CD4-positive, alpha-beta T cell treated with Interleukin-17A for 1 hour (primary cell): ENCODE data around the gene COG8.

ENCODE experiments used
- DNase-seq: peaks from one replicate; pipeline ENCODE4 v3.0.0-alpha.2; 2020

Gene COG8

DNA sequence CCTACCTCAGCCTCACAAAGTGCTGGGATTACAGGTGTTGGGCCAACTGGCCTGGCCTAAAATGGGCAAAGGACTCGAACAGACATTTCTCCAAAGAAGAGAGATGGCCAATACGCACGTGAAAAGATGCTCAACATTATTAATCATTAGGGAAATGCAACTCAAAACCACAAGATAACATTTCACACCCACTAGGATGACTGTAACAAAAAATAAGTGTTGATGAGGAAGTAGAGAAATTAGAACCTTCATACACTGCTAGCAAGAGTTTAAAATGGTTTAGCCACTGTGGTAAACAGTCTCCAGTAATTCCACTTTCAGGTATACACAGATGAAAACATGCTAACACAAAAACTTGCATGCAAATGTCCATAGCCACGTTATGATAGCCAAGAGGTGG lies 6.6 kb upstream of the COG8 start:
- no peak for DNase-seq

DNA sequence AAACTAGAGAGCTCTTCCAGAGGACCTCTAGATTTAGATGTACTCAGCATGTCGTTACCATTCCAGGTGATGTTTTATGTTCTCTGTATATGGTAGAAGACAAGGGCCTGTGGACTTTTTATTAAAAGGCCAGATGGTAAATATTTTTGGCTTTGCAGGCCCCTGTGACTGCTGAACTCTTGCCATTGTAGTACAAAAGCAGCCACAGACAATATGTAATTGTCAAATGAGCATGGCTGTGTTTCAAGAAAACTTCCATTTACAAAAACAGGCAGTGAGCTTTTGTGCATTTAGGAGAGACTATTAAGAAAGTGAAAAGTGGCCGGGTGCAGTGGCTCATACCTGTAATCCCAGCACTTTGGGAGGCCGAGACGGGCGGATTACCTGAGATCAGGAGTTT lies 4.8 kb upstream of the COG8 start:
- no peak for DNase-seq

DNA sequence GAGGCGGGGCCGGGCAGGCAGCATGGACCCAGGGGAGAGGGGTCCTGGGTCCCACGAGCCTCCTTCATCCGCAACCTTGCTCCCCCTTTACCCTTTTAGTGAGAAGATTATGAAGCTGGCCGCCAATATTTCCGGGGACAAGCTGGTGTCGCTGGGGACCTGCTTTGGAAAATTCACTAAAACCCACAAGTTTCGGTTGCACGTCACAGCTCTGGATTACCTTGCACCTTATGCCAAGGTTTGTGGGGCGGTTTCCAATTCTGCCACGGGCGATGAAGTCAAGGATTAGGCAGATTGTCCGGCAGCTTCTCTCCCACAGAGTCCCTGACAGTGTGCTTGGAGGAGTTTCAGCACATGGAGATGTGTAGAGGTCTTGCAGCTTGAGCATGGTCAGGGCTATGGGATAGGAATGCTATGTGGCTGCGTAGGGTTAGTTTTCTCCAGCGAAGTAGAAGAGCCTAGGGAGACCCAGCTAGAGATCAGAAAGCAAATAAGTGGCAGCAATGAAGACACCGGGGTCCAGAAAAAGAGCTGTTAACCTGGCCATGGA lies 806 bp upstream of the COG8 start:
- no peak for DNase-seq

DNA sequence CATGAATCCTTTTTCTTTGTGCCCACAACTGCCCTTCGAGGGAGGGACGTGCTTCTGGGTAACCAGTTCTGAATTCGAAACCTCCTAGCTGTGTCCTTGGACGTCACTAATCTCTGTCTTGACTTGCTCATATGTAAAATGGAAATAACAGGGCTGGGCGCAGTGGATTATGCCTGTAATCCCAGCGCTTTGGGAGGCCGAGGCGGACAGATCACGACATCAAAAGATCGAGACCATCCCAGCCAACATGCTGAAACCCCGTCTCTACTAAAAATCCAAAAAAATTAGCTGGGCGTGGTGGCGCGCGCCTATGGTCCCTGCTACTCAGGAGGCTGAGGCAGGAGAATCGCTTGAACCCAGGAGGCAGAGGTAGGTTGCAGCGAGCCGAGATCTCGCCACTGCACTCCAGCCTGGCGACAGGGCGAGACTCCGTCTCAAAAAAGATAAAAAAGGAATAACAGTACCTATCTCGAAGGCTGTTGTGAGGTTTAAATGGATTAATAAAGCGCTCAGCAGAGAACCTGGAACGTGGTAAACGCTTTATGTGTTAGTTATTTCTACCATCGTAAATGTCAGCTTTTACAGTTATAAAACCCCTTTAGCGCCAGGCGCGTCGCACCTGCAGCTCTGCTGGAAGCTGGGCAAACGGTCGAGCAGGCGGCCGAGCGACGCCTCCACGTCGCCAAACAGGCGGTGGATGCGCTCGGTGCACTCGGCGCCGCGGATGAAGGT lies 641 bp downstream of the COG8 start:
- no peak for DNase-seq

DNA sequence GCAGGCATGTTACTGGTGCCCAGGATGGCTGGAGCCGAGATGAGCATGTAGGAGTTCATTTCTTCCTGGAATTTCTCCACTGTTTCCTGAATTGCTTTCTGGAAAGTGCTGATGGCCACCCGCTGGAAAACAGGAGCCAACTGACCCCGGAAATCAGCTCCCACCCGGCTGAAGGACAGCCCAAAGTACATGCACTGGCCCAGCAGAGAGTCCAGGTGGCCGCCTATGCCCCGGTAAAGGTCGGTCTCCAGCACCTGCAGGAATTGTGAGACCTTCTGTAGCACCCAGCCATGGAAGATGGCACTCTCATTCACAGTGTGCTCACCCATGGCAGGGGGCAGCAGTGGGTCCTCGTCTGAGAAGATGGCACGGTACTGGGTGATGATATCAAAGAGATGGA lies 4.7 kb downstream of the COG8 start:
- no peak for DNase-seq

DNA sequence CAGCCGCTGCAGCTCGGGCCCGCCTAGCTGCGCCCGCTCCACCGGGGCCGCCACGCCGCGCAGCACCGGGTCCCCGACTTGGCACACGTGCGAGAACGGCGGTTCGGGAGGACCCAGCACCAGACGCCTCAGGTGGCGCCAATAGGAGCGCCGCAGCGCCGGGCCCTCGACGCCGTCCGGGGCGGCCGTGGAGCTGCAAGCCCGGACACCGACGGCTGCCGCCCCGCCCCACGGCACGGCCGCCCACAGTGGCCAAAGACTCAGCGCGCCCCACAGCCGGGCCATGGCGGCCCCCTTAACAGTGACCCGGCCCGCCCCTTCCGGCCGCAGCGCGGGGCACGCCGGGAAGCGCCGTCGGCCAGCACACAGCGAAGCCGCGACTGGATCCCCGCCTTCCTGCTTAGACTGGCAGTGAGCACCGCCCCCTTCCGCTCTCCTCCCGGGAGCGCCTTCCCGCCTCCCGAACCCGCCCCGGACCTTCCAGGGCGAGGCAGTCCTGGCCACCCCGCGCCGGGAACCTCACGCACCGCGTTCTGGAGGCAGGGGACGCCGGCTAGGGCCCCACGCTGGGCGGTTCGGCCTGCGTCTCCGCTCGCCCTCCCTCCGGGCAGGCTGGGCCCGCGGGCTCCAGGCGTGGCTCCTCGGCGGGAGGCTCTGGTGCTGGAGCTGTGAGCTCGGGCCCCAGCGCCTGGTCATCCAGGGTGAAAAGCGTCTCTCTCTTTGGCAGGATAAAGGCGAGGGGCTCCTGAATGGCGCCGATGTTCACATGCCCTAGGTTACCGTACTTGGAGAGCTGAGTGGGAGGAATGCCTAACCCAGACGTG lies 8.9 kb downstream of the COG8 start, which contains the start of gene PDF:
Gene PDF, minus strand, starts transcription at position 303 of the 824 bp plus-strand sequence. Its CDS starts 18 bp downstream, at position 285.
- DNase-seq = peak; percentile 82

DNA sequence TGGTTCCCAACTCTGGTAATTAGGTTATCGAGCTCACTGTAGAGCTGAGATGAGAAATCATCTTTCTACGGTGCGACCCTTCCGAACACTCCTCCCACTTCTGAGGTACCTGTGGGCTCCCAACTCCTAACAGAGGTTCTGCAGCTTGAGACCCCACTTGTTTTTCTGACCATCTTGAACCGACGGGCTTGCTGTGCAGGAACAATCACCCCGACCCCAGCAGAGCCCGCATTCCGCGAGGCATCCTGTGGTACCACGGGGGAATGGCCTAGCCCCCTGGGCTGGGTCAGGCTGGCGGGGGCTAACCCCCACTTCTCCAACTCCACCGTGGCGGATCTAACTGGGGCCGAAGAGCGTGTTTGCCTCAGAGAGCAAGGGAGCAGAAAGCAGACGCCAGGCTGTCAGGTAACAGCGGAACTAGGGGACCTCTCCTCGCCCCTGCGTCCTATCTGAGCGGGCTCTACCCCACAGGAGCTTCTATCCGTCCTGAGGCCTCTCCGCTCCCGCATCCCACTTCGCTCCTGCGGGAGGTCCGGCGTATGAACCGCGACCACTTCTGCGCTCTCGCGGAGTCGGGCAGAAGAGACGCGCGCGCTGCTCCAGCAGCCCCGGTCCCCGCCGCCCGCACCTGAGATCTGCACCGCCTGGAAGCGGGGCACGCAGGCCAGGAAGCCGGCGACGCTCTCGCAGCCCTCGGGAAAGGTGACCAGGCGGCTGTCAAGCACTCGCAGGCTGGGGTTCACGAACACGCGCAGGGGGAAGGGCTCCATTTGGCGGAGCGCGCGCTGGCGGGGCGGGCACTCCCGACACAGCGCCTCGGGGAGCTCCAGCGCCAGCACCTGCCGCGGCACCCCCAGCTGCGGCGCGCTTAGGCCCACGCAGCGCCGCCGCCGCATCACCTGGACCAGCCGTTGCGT lies 9.7 kb downstream of the COG8 start:
- DNase-seq = no peak

DNA sequence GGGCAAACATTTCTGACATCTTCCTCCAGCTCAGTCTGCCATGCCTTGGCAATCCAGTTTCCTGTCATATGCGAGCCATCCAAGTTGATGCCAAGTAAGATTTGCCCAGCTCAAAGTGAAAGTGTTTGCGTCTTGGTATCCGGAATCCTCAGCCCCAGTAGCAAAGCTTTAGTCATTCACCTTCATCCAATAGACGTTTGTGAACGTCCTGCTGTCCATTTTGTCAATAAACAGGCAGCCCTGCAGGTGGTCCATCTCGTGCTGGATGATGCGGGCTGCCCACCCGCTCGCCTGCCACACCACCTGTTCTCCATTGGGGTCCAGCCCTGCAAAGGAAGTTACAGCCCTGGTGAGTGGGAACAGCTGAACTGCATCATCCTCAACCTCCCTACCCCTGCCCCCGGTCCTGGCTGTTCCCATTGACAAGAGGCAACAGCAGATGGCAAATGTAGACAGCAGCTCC lies 10.5 kb downstream of the COG8 start:
- no peak for DNase-seq

DNA sequence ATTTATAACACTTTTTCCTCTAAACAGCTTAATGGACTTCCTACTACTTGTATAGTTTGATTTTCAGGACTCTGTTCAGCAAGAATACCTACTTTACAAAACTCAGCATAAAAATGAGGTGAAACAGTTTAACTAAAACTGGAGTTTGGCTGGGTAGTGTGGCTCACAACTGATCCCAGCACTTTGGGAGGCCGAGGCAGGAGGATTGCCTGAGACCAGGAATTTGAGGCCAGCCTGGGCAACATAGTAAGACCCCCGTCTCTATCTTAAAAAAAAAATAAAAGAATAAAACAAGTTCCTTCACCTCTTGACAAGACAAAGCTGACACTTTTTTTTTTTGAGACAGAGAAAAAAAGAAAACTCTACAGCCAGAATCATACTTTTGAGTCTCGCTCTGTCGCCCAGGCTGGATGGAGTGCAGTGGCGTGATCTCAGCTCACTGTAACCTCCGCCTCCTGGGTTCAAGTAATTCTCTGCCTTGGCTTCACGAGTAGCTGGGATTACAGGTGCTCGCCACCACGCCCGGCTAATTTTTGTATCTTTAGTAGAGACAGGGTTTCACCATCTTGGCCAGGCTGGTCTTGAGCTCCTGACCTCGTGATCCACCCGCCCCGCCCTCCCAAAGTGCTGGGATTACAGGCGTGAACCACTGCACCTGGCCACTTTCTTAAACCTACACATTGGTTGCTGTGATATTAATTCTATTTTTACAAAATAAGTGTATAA lies 11.6 kb downstream of the COG8 start:
- no peak for DNase-seq

DNA sequence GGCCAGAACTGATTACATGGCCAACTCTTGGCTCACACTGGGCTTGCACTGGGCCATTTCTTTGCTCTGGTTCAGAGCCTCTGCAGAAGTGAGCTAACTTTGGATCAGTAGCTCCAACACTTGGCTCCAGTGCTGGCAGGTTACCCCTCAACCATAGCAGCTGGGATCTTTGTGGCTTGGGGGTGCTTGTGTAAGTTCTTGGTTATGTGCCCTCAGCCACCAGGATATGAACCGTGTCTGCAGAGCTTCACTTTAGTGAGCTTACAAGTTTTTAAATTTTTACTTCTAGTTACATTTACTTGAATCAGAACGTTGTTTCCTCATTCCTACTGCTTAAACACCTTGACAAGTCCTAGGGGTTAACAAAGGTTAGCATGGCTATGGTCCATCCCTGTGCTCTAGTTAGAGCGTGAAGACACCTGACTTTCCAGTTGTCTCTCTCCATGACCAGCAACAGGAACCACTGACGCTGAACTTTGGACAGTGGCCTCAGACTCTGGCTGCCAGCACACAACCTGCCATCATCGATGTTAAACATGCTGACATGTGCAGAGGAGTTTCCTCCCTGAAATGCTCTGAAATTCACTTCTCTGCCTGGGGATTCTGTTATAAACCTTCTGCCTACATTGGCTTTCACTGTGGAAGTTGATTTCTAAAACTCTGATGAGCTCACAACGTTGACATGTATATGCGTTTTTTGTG lies 13.0 kb downstream of the COG8 start:
- DNase-seq = no peak

DNA sequence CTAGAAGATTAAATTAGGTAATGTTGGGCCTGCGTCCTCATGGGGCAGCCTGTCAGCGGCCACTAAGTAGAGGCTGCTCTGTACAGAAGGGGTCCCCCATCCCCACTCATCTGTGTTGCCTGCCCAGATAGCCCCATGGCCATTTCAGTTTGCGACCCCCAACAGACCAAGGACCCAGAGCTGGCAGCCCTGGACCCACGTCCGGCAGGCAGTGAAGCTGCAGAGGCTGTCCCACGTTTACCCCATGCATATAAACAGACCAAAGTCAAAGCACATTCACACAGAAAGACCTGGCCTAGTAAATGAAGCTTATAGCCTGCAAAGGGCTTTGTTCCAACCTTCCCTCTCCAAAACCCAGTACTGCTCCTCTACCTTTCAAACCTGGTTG lies 13.6 kb downstream of the COG8 start:
- DNase-seq = no peak

DNA sequence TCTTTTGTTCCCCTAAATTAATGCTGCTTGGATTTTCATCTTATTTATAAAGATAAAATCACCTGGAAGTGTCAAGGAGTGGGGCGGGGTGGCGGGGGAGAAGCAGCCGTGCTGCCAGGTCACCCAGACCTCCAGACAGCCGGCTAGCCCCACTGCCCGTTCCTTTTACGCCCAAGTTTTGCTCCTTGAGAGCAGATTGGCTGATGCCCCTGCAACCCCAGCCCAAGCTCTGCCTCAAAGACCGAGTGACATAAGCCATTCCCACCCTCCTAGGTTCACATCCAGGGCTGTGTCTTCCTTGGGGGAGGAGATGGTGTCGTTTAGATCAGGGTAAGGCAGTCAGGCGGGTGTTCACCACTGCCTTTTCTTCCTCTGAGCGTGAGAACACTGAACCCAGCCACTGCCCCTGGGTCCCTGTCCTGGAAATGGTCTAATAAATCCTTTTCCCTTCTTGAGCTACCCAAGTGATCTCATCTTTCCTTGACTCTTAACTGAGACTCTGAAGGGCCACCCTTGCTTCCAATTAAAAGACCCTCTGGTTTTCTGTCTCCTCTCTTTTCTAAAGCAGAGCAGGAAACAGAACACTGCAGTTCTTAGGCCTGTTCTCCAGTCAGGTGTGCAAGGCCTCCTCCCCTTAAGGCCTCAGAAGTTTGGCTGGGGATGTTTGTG lies 14.6 kb downstream of the COG8 start:
- DNase-seq = no peak

DNA sequence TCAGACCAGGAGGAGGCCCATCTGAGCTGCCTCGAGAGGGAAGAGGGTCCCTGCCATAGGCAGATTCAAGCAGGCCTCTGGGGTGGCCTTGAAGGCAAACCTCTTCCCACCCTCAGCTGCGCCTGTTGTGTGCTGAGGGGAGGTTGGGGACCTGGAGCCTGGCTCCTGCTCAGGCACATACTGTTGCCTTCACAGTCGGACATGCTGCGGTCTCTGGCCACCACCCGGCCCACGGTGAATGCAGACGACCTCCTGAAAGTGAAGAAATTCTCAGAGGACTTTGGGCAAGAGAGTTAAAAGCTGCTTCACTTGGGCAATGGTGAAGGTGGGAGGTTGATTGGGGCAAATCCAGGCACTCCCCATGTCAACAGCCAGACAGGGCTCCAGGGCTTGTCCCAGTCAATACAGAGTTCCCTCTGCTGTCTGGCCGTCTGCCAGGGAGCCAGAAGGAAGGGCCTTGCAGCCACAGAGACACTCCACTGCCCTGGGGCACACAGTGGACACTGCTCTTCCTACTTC lies 15.3 kb downstream of the COG8 start:
- DNase-seq = no peak

DNA sequence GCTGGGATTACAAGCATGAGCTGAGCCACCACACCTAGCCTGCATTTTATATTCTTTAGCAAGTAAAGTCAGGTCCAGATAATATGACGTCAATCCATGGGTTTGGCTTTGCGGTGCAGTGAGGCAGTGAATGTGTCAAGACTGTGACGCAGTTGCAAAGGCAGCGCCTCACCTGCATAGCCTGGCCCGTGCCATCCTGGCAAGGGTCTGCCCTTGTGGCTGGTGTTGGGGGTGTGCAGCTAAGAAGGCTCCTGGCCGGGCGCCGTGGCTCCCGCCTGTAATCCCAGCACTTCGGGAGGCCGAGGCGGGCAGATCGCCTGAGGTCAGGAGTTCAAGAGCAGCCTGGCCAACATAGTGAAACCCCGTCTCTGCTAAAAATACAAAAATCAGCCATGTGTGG lies 15.9 kb downstream of the COG8 start:
- DNase-seq = no peak

DNA sequence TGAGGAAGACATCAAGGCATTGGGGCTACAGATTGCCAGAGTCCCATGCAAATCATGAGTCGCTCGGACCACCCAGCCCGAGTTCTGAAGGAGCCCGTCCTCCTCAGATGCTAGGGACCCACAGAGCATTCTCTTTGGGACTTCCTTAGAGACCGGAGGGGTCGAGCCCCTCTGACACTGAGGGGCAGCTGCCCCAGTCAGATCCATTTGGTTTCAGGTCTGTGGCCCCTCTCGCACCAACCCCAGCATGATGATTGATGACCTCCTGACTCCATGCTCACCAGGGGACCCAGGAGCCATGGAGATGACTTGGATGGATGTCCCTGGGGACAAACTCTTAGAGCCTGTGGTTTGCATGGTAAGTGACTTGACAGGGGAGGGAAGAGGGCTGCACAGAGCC lies 17.0 kb downstream of the COG8 start:
- DNase-seq = no peak

DNA sequence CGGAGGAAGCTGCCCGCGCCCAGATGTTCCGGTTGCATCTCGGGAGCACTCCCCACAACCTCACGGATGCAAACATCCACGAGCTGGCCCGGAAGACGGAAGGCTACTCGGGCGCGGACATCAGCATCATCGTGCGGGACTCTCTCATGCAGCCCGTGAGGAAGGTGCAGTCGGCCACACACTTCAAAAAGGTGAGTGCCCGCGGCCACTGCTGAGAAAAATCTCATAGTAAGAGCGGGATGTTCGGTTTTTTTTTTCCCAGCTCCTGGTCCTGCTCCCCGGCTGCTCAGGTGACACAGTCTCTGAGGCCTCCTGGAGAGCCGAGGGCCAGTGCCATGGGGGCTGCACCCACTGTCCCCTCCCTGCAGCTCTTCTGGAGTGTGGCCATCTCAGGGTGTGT lies 18.3 kb downstream of the COG8 start:
- DNase-seq = no peak

DNA sequence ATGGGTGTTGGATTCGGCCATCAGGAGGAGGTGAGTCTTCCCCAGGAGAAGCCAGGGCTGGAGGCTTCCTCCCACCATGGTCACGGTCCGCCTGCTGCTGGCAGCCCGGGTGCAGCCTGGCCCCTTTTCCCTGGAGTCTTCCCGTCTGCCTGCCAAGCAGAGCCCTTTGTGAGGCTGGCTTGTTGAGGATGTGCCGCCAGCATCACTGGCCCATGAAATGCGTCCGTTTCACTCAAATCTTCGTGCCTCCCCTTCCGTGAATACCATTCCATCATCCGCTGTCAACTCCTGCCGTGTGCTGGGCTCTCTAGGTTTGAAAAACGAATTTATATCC lies 18.7 kb downstream of the COG8 start:
- DNase-seq = no peak

DNA sequence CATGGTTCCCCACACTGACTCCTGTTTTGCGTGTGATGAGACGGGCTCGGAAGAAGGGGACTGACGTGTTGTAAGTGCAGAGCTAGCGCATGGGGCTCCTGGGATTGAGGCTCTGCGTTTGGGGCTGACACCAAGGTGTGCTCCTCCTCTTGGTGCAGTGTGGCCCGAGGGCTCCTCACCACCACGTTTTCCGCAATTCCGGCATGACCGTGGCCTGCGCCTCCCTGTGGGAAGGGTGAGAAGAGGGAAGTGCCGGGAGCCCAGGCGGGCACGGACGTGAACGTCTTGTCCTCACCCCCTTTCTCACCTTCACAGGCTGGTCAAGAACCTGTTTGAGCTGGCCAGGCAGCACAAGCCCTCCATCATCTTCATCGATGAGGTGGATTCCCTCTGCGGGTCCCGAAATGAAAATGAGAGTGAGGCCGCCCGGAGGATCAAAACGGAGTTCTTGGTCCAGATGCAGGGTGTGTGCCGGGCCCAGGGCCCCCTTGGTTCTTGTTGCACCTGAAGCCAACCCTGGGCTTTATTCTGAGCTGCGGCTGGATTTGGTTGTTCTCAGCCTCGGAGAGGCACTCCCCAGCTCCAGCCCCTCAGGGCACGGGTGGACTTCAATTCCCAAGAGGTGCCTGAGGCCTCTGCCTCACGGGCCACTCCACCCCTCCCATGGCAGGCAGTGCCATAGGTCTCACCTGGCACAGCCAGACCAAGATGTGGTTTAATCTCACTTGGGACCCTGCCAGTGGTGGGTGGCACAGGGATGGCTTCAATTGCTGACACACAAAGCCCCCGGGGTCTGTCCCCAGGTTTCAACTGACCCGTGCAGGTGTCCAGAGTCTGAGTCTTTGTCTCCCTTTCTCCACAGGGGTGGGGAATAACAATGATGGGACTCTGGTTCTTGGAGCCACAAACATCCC lies 19.3 kb downstream of the COG8 start:
- no peak for DNase-seq

DNA sequence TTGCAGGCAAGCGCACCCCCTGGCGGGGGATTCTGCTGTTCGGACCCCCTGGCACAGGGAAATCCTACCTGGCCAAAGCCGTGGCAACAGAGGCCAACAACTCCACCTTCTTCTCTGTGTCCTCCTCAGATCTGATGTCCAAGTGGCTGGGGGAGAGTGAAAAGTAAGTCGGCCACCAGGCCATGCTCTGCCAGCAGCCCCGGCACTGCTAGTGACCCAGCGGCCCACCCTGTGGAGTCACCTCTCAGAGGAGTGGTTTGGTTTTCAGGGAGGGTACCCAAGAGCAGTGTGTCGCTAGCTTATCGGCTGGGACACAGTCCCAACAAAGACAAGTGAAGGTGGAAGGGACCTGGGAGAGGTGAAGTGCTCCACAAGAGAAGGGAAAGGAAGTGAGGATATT lies 20.0 kb downstream of the COG8 start:
- no peak for DNase-seq

DNA sequence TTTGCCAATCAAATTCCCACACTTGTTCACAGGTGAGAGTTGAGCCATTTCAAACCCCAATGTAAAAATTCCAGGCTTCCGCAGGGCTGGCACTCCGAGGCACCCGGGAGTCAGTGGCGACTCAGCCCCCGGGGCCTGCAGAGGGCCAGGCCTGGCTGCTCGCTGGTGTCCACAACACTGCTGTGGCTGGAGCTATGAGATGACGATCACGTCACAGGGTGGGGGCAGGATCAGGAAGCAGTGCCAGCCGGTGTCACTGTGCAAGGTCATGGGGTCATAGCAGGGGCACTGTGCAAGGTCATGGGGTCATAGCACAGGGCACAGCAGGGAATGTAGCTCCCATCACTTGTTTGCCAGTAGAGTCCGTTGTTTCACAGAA lies 20.5 kb downstream of the COG8 start:
- DNase-seq = no peak
